Fibroblast of lung (primary cell): ENCODE data around the gene KIF19. TPM values are rescaled to one million over a fixed set of nuclear protein-coding genes. Genes with fewer than 3 reads are reported as not detected.
"Not testable (repeated sequence)": the region's sequence is repeated elsewhere in the genome, so short reads cannot be mapped to it uniquely, and the experiment has no call there.

Source experiments
- DNase-seq, 2 donors: peaks; one replicate each; pipeline versions ENCODE4 v3.0.0 to v3.0.0-alpha.2; 2010; ENCODE audit warnings: low read depth in 2 of 2
- H2AFZ ChIP-seq: 2 replicates; pipeline ENCODE4 v1.5.1; 2012; ENCODE audit warnings: low read length, control low read depth, inconsistent platforms
- H3K27ac ChIP-seq: 2 replicates; pipeline ENCODE4 v1.5.1; 2011; ENCODE audit warnings: low read length, control low read depth; ENCODE audit not compliant: insufficient read depth
- H3K27me3 ChIP-seq: 2 replicates; pipeline ENCODE4 v1.5.1; 2011; ENCODE audit warnings: mild to moderate bottlenecking, low read length; ENCODE audit not compliant: control insufficient read depth, insufficient read depth
- H3K36me3 ChIP-seq: 2 replicates; pipeline ENCODE4 v1.5.1; 2011; ENCODE audit warnings: low read length; ENCODE audit not compliant: control insufficient read depth, insufficient read depth
- H3K4me1 ChIP-seq: 2 replicates; pipeline ENCODE4 v1.5.1; 2011; ENCODE audit warnings: low read length; ENCODE audit not compliant: control insufficient read depth, insufficient read depth; ENCODE audit errors: extremely low read depth
- H3K4me2 ChIP-seq: 2 replicates; pipeline ENCODE4 v1.5.1; 2011; ENCODE audit warnings: low read length, control low read depth; ENCODE audit not compliant: insufficient read depth; ENCODE audit errors: extremely low read depth
- H3K4me3 ChIP-seq, 4 experiments: fragments of 200-600 bp in 1 of 4; sonication (generic) in 1 of 4; replicated peaks in 1 of 4; 2 replicates each; pipeline ENCODE4 v1.5.1; 2011 to 2016; ENCODE audit warnings: low read length in 4 of 4, low read depth in 3 of 4, mild to moderate bottlenecking in 3 of 4, control low read depth in 2 of 4, inconsistent platforms in 1 of 4, mixed read lengths in 1 of 4; ENCODE audit not compliant: insufficient read depth in 1 of 4; ENCODE audit errors: control extremely low read depth in 1 of 4
- H3K79me2 ChIP-seq: 2 replicates; pipeline ENCODE4 v1.5.1; 2012; ENCODE audit warnings: mild to moderate bottlenecking, low read length, inconsistent platforms; ENCODE audit not compliant: control insufficient read depth, insufficient read depth
- H3K9ac ChIP-seq: 2 replicates; pipeline ENCODE4 v1.5.1; 2011; ENCODE audit warnings: mild to moderate bottlenecking, low read length, control low read depth; ENCODE audit not compliant: insufficient read depth
- H3K9me3 ChIP-seq: 2 replicates; pipeline ENCODE4 v1.5.1; 2012; ENCODE audit warnings: low read depth, low read length; ENCODE audit not compliant: control insufficient read depth, insufficient read depth
- H4K20me1 ChIP-seq: 2 replicates; pipeline ENCODE4 v1.5.1; 2011; ENCODE audit warnings: low read length; ENCODE audit not compliant: control insufficient read depth, insufficient read depth; ENCODE audit errors: extremely low read depth
- CTCF ChIP-seq, 2 donors: IDR thresholded peaks in 1 of 2; conservative IDR thresholded peaks in 1 of 2; 1 replicate in 1 of 2; 2 replicates in 1 of 2; pipeline ENCODE4 v1.5.1; 2011 to 2012; ENCODE audit warnings: low read length in 2 of 2, control low read depth in 1 of 2, inconsistent platforms in 1 of 2, low read depth in 1 of 2, mild to moderate bottlenecking in 1 of 2
- EZH2 ChIP-seq: IDR thresholded peaks from 2 replicates; pipeline ENCODE4 v1.5.1; 2012; ENCODE audit warnings: low read length, control low read depth, mild to moderate bottlenecking; ENCODE audit errors: missing control alignments
- polyA minus RNA-seq: library from RNA; depleted of rRNA, polyadenylated mRNA; stranded (reverse); fragments of >200 nt; gene quantifications from 2 replicates; pipeline ENCODE4 v1.2.3, GENCODE V29; 2011; ENCODE audit warnings: low replicate concordance
- polyA plus RNA-seq, 2 donors: library from polyadenylated mRNA; depleted of rRNA in 1 of 2; stranded (reverse) in 1 of 2; unstranded in 1 of 2; fragments of >200 nt; gene quantifications; 2 replicates each; pipeline ENCODE4 v1.2.1, GENCODE V29; 2011 to 2012; ENCODE audit warnings: missing spikeins in 1 of 2
- total RNA-seq: library from RNA; depleted of rRNA; stranded (reverse); fragments of >200 nt; gene quantifications from 2 replicates; pipeline ENCODE4 v1.2.1, GENCODE V29; 2014

The KIF19 gene
- total RNA-seq (under 0.01 TPM in 1 of 2 replicates, not detected in the other), polyA plus RNA-seq (not detected in 2 replicates), polyA minus RNA-seq (not detected in 2 replicates)
- polyA plus RNA-seq (2012), result not detected in 2 replicates

GRCh38 chr17:74325743-74326379 is at the start of gene KIF19:
Gene KIF19 (plus strand): TSS chr17:74326226. CDS start chr17:74326350, 124 bp downstream.
- H3K9me3 ChIP-seq, result no peaks in the 10 kb centered on the region
- H3K4me2 ChIP-seq, result no peak within 1 kb of the TSS
- H3K9ac ChIP-seq, result no peak within 1 kb of the TSS
- H3K4me1 ChIP-seq, result no peaks in the 10 kb centered on the region
- no peaks in the 10 kb centered on the region for H3K27me3 ChIP-seq
- no peaks in the 10 kb centered on the region for H3K79me2 ChIP-seq
- TF ChIP-seq EZH2 (no peak), CTCF (conservative IDR thresholded peaks at IDR 0.05 in 1 of 2, IDR thresholded peaks at IDR 0.05 in 1 of 2; ENCODE audit: low read depth in 1 of 2, low read length in 2 of 2) (no peak)
- H4K20me1 ChIP-seq, result no peaks in the 10 kb centered on the region
- no peaks in the 10 kb centered on the region for H3K36me3 ChIP-seq
- H2AFZ ChIP-seq, result no peak within 1 kb of the TSS
- no peak within 1 kb of the TSS for H3K27ac ChIP-seq
- DNase-seq, result peak in 1 of 2 donors; percentile 17
- no peak within 1 kb of the TSS for H3K4me3 ChIP-seq

- Histone ChIP-seq H3K4me1 (no peaks in the 10 kb centered on the region), H3K79me2 (no peaks in the 10 kb centered on the region), H3K36me3 (no peaks in the 10 kb centered on the region), H3K27me3 (no peaks in the 10 kb centered on the region), H2AFZ (no peak overlapping the region), H3K9ac (no peak overlapping the region), H3K27ac (no peak overlapping the region), H3K4me2 (no peak overlapping the region), H4K20me1 (no peaks in the 10 kb centered on the region), H3K4me3 (no peak overlapping the region), H3K9me3 (no peaks in the 10 kb centered on the region)
- no peak for DNase-seq
- TF ChIP-seq EZH2, result no peak
- TF ChIP-seq CTCF (conservative IDR thresholded peaks at IDR 0.05 in 1 of 2, IDR thresholded peaks at IDR 0.05 in 1 of 2; ENCODE audit: low read depth in 1 of 2, low read length in 2 of 2), result no peak
Observed at GRCh38 chr17:74276541-74277009, 49.5 kb upstream of the KIF19 start.

- Histone ChIP-seq H3K4me2 (no peak overlapping the region), H3K9me3 (no peaks in the 10 kb centered on the region), H3K79me2 (no peaks in the 10 kb centered on the region), H3K27ac (no peak overlapping the region), H2AFZ (no peak overlapping the region), H3K4me3 (no peak overlapping the region), H3K36me3 (no peaks in the 10 kb centered on the region), H3K9ac (no peak overlapping the region), H3K4me1 (no peaks in the 10 kb centered on the region), H4K20me1 (no peaks in the 10 kb centered on the region), H3K27me3 (no peaks in the 10 kb centered on the region)
- no peak for DNase-seq
- no peak for TF ChIP-seq EZH2
- no peak for TF ChIP-seq CTCF (conservative IDR thresholded peaks at IDR 0.05 in 1 of 2, IDR thresholded peaks at IDR 0.05 in 1 of 2; ENCODE audit: low read depth in 1 of 2, low read length in 2 of 2)
Observed at GRCh38 chr17:74277935-74278334, 48.1 kb upstream of the KIF19 start.

GRCh38 chr17:74279617-74280016 is 46.4 kb upstream of the KIF19 start:
- not testable (repeated sequence) for H3K9ac ChIP-seq, H4K20me1 ChIP-seq, H3K4me2 ChIP-seq, H3K4me1 ChIP-seq, H3K4me3 ChIP-seq, H3K27me3 ChIP-seq, H3K27ac ChIP-seq, H2AFZ ChIP-seq, H3K79me2 ChIP-seq, H3K9me3 ChIP-seq, DNase-seq, H3K36me3 ChIP-seq
